ENCODE measurements around the gene PI4KA.
"Not testable (repeated sequence)": the region's sequence is repeated elsewhere in the genome, so short reads cannot be mapped to it uniquely, and the experiment has no call there.

- not testable (repeated sequence) for TF ChIP-seq POLR2A, CTCF, EP300, POLR2AphosphoS5 (IDR thresholded peaks at IDR 0.05)
Measured at GRCh38 chr22:20662524-20663036, 196.0 kb downstream of the PI4KA start.

Measured in upper lobe of left lung (tissue), 4 donors.